ENCODE data around the gene NKIRAS1. TPM values are rescaled to one million over a fixed set of nuclear protein-coding genes. Genes with fewer than 3 reads are reported as not detected.

Gene NKIRAS1
- total RNA-seq = 1 to 10 TPM; 2.2 to 6.4 (median 3.2) TPM
- polyA plus RNA-seq = 1 to 10 TPM; 3.6 to 4.3 TPM
- 5.5 reads per million, percentile 25 among the genes with 10 or more reads in this experiment for total RNA-seq

DNA sequence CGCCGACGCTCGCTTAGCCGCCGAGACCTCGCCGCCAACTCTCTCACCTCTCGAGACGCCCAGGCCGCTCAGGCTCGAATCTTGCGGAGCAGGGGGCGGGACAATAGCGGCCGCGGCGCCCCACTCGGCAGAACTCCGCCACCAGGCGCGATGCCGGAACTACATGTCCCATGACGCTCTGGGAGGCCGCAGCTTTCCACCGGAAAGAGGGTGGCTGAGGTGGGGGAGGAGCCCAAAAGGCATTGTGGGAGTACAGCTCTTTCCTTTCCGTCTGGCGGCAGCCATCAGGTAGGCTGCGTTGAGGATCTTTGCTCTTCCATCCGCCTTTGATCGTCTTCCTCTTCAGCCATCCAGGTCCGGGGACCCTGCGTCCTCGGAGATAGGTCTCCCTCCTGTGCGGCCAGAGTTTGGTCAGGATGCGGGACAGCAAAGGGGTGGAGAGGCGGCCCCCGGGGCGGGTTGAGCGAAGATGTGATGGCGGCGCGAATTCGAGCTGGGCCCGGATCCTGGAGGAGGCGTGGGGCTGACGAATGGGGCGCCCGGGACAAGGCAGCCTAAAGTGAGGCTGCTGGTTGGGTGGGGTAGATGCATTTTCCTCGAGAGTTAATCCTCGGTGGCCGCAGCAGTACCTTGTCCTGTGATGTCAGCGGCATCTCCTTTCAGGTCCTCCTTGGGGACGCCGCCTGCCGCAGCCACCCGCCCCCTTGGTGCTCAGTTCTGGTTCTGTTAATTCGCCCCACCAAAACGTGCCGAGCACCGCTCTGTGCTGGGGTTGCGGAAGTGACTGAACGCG lies at the start of gene NKIRAS1, which contains the start of gene RPL15:
Gene NKIRAS1, minus strand, starts transcription at position 105 of the 793 bp plus-strand sequence. CDS start 6,086 bp downstream, outside the sequence.
Gene RPL15, plus strand, starts transcription at position 247 of the 793 bp plus-strand sequence. CDS start 728 bp downstream, outside the sequence.
- Mint-ChIP-seq H3K27ac (peak within 1 kb of the TSS; percentile 97 to 99 (median 98)), H3K9me3 (no peaks in the 10 kb centered on the region), H3K27me3 (peaks cover 0 to 4% (median 0%) of the 10 kb centered on the region in 5 donors), H3K36me3 (peaks cover 11 to 40% (median 25%) of the 10 kb centered on the region in 5 donors), H3K4me1 (peaks cover 33 to 52% (median 49%) of the 10 kb centered on the region in 7 donors), H3K4me3 (peak within 1 kb of the TSS; percentile 92 to 100 (median 98))
- no peaks in the 10 kb centered on the region for H3K9me3 ChIP-seq (ENCODE audit: control insufficient read depth in 2 of 3, low read length in 3 of 3)
- H3K27me3 ChIP-seq (ENCODE audit: control insufficient read depth in 2 of 2, insufficient read depth in 2 of 2, low read length in 2 of 2) = no peaks in the 10 kb centered on the region
- ATAC-seq = peak; percentile 97
- POLR2A ChIA-PET = interaction anchor here (0.6 to 5.9 kb wide), 22 partner anchors 9 to 1872 kb away, joined by 3 to 86 read pairs (median 5); partner anchors contain the start of genes OXSM and UBE2E2
- CTCF ChIA-PET = interaction anchor here (0.9 to 1.3 kb wide), 4 partner anchors 27 to 83 kb away, joined by 3 to 7 read pairs (median 4); no protein-coding TSS in a partner anchor
- peaks cover 14 to 18% of the 10 kb centered on the region in 2 donors for H3K4me1 ChIP-seq (ENCODE audit: control insufficient read depth in 2 of 2, insufficient read depth in 2 of 2, low read length in 2 of 2)
- H3K36me3 ChIP-seq (ENCODE audit: control insufficient read depth in 2 of 3, insufficient read depth in 3 of 3, low read length in 3 of 3) = peaks cover 0 to 36% (median 22%) of the 10 kb centered on the region in 3 experiments
- DNase-seq = peak; percentile 90 to 98 (median 97)
- peak within 1 kb of the TSS; percentile 83 for H3K27ac ChIP-seq (ENCODE audit: low read depth, low read length)
- peak within 1 kb of the TSS; percentile 88 for H3K4me3 ChIP-seq (ENCODE audit: low read length)
- intact Hi-C loops (cut with micrococcal nuclease) = loop anchor here (1.0 to 10.0 kb wide), 10 partner anchors 28 to 1868 kb away; partner anchors contain the start of genes NGLY1 (in 2 of the 2), NR1D2 (in 2 of the 2), TOP2B (in 2 of the 2) and UBE2E2 (in 2 of the 2)

DNA sequence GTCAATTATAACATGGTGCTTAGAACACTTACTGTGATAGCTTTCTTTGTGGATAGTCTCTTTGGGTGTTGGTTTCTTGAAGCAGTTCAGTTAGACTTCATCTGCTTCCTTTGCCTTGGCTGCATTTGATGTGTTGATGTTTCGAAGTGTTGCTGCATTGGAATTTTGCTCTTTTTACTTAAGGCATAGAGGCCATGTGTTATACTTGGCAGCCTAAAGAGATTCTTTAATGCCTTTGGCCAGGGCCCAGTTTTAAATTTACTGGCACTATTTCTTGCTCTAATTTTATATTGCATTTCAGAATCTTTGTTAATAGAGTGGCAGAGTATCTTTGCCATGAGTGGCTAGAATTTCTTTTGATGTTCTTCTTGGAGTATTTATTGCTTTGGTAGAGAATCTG lies 49.5 kb upstream of the NKIRAS1 start:
- ChIA-PET POLR2A (no interaction called here), CTCF (no interaction called here)
- H3K27me3 Mint-ChIP-seq = no peaks in the 10 kb centered on the region
- H3K36me3 ChIP-seq (ENCODE audit: control insufficient read depth in 2 of 3, insufficient read depth in 3 of 3, low read length in 3 of 3) = peaks cover 0 to 48% (median 19%) of the 10 kb centered on the region in 3 experiments
- DNase-seq = no peak
- H3K4me3 Mint-ChIP-seq = no peak overlapping the region
- no peak overlapping the region for H3K4me3 ChIP-seq (ENCODE audit: low read length)
- H3K9me3 Mint-ChIP-seq = no peaks in the 10 kb centered on the region
- no peaks in the 10 kb centered on the region for H3K4me1 ChIP-seq (ENCODE audit: control insufficient read depth in 2 of 2, insufficient read depth in 2 of 2, low read length in 2 of 2)
- H3K27ac Mint-ChIP-seq = peak overlapping the region in 1 of 9 donors; percentile 2
- H3K27me3 ChIP-seq (ENCODE audit: control insufficient read depth in 2 of 2, insufficient read depth in 2 of 2, low read length in 2 of 2) = no peaks in the 10 kb centered on the region
- peaks cover 7 to 62% (median 49%) of the 10 kb centered on the region in 5 donors for H3K36me3 Mint-ChIP-seq
- peaks cover 0 to 44% (median 31%) of the 10 kb centered on the region in 7 donors for H3K4me1 Mint-ChIP-seq
- no peaks in the 10 kb centered on the region for H3K9me3 ChIP-seq (ENCODE audit: control insufficient read depth in 2 of 3, low read length in 3 of 3)
- ATAC-seq = no peak
- no peak overlapping the region for H3K27ac ChIP-seq (ENCODE audit: low read depth, low read length)
- intact Hi-C loops (cut with micrococcal nuclease) = no loop called here

DNA sequence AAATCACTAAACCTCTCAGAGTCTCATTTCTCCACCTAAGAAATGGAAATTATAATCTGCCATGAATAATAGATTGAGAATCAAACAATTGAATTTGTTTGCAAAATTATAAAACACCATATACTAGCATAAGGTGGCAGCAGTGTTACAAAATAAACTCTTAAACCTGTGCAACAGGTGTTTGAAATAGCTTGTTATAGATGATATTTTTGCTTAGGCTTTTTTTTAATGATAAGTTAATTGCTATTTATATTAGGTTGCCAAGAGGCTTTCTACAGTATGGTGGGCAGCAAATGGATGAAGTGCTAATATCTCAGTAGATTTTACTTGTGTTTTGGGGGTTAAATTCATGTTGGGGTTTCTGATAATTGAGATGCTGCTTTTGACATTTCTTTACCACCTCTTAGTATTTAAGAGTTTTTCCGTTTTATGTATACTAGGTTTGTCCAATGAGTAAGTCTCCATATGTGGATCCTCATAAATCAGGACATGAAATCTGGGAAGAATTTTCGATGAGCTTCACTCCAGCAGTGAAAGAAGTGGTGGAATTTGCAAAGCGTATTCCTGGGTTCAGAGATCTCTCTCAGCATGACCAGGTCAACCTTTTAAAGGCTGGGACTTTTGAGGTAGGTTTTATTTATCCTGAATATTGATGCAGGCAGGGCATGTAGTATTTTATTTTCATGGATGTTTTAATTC lies 47.9 kb upstream of the NKIRAS1 start:
- no peaks in the 10 kb centered on the region for H3K27me3 ChIP-seq (ENCODE audit: control insufficient read depth in 2 of 2, insufficient read depth in 2 of 2, low read length in 2 of 2)
- DNase-seq (no peak), ATAC-seq (no peak)
- H3K9me3 Mint-ChIP-seq = no peaks in the 10 kb centered on the region
- peaks cover 0 to 55% (median 13%) of the 10 kb centered on the region in 3 experiments for H3K36me3 ChIP-seq (ENCODE audit: control insufficient read depth in 2 of 3, insufficient read depth in 3 of 3, low read length in 3 of 3)
- H3K4me3 ChIP-seq (ENCODE audit: low read length) = no peak overlapping the region
- no peak overlapping the region for H3K27ac ChIP-seq (ENCODE audit: low read depth, low read length)
- CTCF ChIA-PET = interaction anchor here (0.6 to 0.7 kb wide), 2 partner anchors 49 to 256 kb away, joined by 4 to 10 read pairs; no protein-coding TSS in a partner anchor
- intact Hi-C loops (cut with micrococcal nuclease) = no loop called here
- peak overlapping the region in 1 of 9 donors; percentile 29 for H3K27ac Mint-ChIP-seq
- H3K4me1 ChIP-seq (ENCODE audit: control insufficient read depth in 2 of 2, insufficient read depth in 2 of 2, low read length in 2 of 2) = no peaks in the 10 kb centered on the region
- no peaks in the 10 kb centered on the region for H3K9me3 ChIP-seq (ENCODE audit: control insufficient read depth in 2 of 3, low read length in 3 of 3)
- peaks cover 0 to 49% (median 27%) of the 10 kb centered on the region in 7 donors for H3K4me1 Mint-ChIP-seq
- H3K27me3 Mint-ChIP-seq = no peaks in the 10 kb centered on the region
- peaks cover 7 to 66% (median 52%) of the 10 kb centered on the region in 5 donors for H3K36me3 Mint-ChIP-seq
- POLR2A ChIA-PET = no interaction called here
- no peak overlapping the region for H3K4me3 Mint-ChIP-seq

GRCh38 chr3:23961913-23962312 lies 45.1 kb upstream of the NKIRAS1 start:
- Histone ChIP-seq H3K27ac (ENCODE audit: low read depth, low read length) (no peak overlapping the region), H3K36me3 (ENCODE audit: control insufficient read depth in 2 of 3, insufficient read depth in 3 of 3, low read length in 3 of 3) (peaks cover 0 to 46% (median 9%) of the 10 kb centered on the region in 3 experiments), H3K27me3 (ENCODE audit: control insufficient read depth in 2 of 2, insufficient read depth in 2 of 2, low read length in 2 of 2) (no peaks in the 10 kb centered on the region), H3K9me3 (ENCODE audit: control insufficient read depth in 2 of 3, low read length in 3 of 3) (no peaks in the 10 kb centered on the region), H3K4me3 (ENCODE audit: low read length) (no peak overlapping the region), H3K4me1 (ENCODE audit: control insufficient read depth in 2 of 2, insufficient read depth in 2 of 2, low read length in 2 of 2) (no peaks in the 10 kb centered on the region)
- Mint-ChIP-seq H3K4me3 (no peak overlapping the region), H3K9me3 (no peaks in the 10 kb centered on the region), H3K27ac (peak overlapping the region in 2 of 9 donors; percentile 1 to 40), H3K27me3 (no peaks in the 10 kb centered on the region), H3K36me3 (peaks cover 7 to 62% (median 37%) of the 10 kb centered on the region in 5 donors), H3K4me1 (peaks cover 3 to 56% (median 31%) of the 10 kb centered on the region in 7 donors)
- intact Hi-C loops (cut with micrococcal nuclease) = loop anchor here in 1 of 2 donors (2.0 kb wide), 1 partner anchor 15 kb away; no protein-coding TSS in a partner anchor
- ATAC-seq (no peak), DNase-seq (no peak)
- CTCF ChIA-PET = interaction anchor here (0.5 to 0.6 kb wide), 2 partner anchors 36 to 46 kb away, joined by 3 read pairs; no protein-coding TSS in a partner anchor
- POLR2A ChIA-PET = no interaction called here

GRCh38 chr3:23961066-23961465 lies 44.3 kb upstream of the NKIRAS1 start:
- peak overlapping the region in 2 of 9 donors; percentile 40 to 46 for H3K27ac Mint-ChIP-seq
- no peak for ATAC-seq
- no peaks in the 10 kb centered on the region for H3K27me3 Mint-ChIP-seq

DNA sequence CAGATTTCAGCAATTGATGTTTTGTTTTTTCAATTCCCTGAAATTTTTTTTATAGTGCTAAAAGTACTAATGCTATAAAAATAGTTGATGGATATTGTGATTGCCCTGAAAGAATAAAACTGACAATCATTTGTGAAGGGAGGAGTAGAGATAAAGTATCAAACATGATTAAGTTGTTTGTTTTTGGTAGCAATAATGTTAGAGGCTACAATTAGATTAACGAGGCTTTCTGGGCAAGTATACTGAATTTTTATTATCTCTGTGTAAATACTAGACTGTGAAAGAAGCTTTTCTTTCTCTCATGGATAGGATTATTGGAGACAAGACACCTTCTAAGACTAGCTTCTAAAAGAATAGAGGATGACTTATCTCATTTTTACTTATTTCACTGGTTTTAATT lies 43.9 kb upstream of the NKIRAS1 start:
- H3K4me1 ChIP-seq (ENCODE audit: control insufficient read depth in 2 of 2, insufficient read depth in 2 of 2, low read length in 2 of 2) = no peaks in the 10 kb centered on the region
- H3K4me3 ChIP-seq (ENCODE audit: low read length) = no peak overlapping the region
- peak overlapping the region in 3 of 9 donors; percentile 0 to 46 (median 40) for H3K27ac Mint-ChIP-seq
- H3K27ac ChIP-seq (ENCODE audit: low read depth, low read length) = no peak overlapping the region
- H3K4me3 Mint-ChIP-seq = no peak overlapping the region
- no peaks in the 10 kb centered on the region for H3K27me3 ChIP-seq (ENCODE audit: control insufficient read depth in 2 of 2, insufficient read depth in 2 of 2, low read length in 2 of 2)
- intact Hi-C loops (cut with micrococcal nuclease) = loop anchor here in 1 of 2 donors (2.0 kb wide), 1 partner anchor 14 kb away; no protein-coding TSS in a partner anchor
- no peaks in the 10 kb centered on the region for H3K9me3 ChIP-seq (ENCODE audit: control insufficient read depth in 2 of 3, low read length in 3 of 3)
- H3K36me3 ChIP-seq (ENCODE audit: control insufficient read depth in 2 of 3, insufficient read depth in 3 of 3, low read length in 3 of 3) = peaks cover 0 to 35% (median under 1%) of the 10 kb centered on the region in 3 experiments
- ATAC-seq = no peak
- ChIA-PET POLR2A (interaction anchor here (0.6 kb wide), 1 partner anchor 208 kb away, joined by 3 read pairs; no protein-coding TSS in a partner anchor), CTCF (no interaction called here)
- no peaks in the 10 kb centered on the region for H3K27me3 Mint-ChIP-seq
- H3K9me3 Mint-ChIP-seq = no peaks in the 10 kb centered on the region
- peaks cover 4 to 62% (median 41%) of the 10 kb centered on the region in 5 donors for H3K36me3 Mint-ChIP-seq
- DNase-seq = no peak
- peaks cover 3 to 60% (median 36%) of the 10 kb centered on the region in 7 donors for H3K4me1 Mint-ChIP-seq

More at GRCh38 chr3:23961066-23961465, 44.3 kb upstream of the NKIRAS1 start:
- Histone ChIP-seq H3K4me1 (ENCODE audit: control insufficient read depth in 2 of 2, insufficient read depth in 2 of 2, low read length in 2 of 2) (no peaks in the 10 kb centered on the region), H3K27me3 (ENCODE audit: control insufficient read depth in 2 of 2, insufficient read depth in 2 of 2, low read length in 2 of 2) (no peaks in the 10 kb centered on the region), H3K4me3 (ENCODE audit: low read length) (no peak overlapping the region), H3K9me3 (ENCODE audit: control insufficient read depth in 2 of 3, low read length in 3 of 3) (no peaks in the 10 kb centered on the region), H3K36me3 (ENCODE audit: control insufficient read depth in 2 of 3, insufficient read depth in 3 of 3, low read length in 3 of 3) (peaks cover 0 to 39% (median 4%) of the 10 kb centered on the region in 3 experiments), H3K27ac (ENCODE audit: low read depth, low read length) (no peak overlapping the region)
- DNase-seq = no peak
- no peaks in the 10 kb centered on the region for H3K9me3 Mint-ChIP-seq
- H3K4me1 Mint-ChIP-seq = peaks cover 3 to 60% (median 32%) of the 10 kb centered on the region in 7 donors
- intact Hi-C loops (cut with micrococcal nuclease) = loop anchor here in 1 of 2 donors (2.0 kb wide), 1 partner anchor 14 kb away; no protein-coding TSS in a partner anchor
- H3K4me3 Mint-ChIP-seq = no peak overlapping the region
- POLR2A ChIA-PET = interaction anchor here (0.6 kb wide), 1 partner anchor 208 kb away, joined by 3 read pairs; no protein-coding TSS in a partner anchor
- CTCF ChIA-PET = no interaction called here
- H3K36me3 Mint-ChIP-seq = peaks cover 7 to 62% (median 41%) of the 10 kb centered on the region in 5 donors
